ENCODE measurements around the gene CHD6. TPM values are rescaled to one million over a fixed set of nuclear protein-coding genes. Genes with fewer than 3 reads are reported as not detected.

Gene CHD6
- total RNA-seq, 2 experiments from 2014 or later: 19.4 to 20.3 TPM

GRCh38 chr20:41592516-41593216 lies 25.5 kb downstream of the CHD6 start:
- POLR2A ChIA-PET: no interaction called here
- CTCF ChIA-PET: no interaction called here

DNA sequence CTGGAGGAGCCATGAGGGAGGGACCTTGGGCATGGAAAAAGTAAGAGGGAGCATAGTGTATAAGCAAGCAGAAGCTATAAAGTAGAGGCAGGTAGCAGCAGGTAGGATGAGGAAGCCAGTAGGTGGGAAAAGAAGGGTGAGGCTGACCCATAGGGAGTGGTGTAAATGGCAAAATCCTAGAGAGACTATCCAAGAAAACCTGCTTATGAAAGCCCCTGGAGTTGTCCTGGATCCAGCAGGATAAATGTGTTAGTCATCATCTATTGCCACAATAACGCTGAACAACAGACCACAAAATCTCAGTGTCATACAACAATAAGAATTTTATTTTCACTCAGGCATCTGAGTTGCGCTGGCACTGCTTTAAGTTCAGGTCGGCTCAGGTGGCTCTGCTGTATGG lies 30.2 kb downstream of the CHD6 start:
- ChIA-PET CTCF (no interaction called here), POLR2A (no interaction called here)

DNA sequence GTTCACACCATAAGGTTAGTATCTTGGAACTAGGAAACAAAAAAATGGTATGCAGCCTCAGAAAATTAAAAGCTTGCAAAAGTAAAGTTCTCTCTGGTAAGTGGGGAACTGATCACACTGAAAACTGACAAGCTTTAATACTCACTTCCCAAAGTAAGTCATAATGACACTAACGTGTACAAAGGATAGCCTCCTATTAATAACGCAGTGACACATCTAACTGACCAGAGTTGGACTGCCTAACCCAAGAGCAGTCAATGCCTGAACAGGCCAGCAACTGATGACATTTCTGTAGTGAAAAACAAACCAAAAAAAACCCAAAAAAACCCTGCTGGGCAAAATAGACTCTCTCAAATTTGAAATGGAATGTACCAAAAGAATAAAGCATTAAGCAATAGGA lies 30.7 kb downstream of the CHD6 start:
- CTCF ChIA-PET: no interaction called here
- POLR2A ChIA-PET: no interaction called here

GRCh38 chr20:41586772-41587171 lies 31.4 kb downstream of the CHD6 start:
- ChIA-PET CTCF (no interaction called here), POLR2A (no interaction called here)

- ChIA-PET POLR2A (no interaction called here), CTCF (interaction anchor here (0.7 kb wide), 1 partner anchor 92 kb away, joined by 4 read pairs; no protein-coding TSS in a partner anchor)
Measured at GRCh38 chr20:41580350-41580749, 37.8 kb downstream of the CHD6 start.

- ChIA-PET CTCF (no interaction called here), POLR2A (no interaction called here)
Measured at GRCh38 chr20:41577129-41578009, 40.8 kb downstream of the CHD6 start.

- POLR2A ChIA-PET: no interaction called here
- CTCF ChIA-PET: no interaction called here
Measured at GRCh38 chr20:41575412-41575811, 42.8 kb downstream of the CHD6 start.

DNA sequence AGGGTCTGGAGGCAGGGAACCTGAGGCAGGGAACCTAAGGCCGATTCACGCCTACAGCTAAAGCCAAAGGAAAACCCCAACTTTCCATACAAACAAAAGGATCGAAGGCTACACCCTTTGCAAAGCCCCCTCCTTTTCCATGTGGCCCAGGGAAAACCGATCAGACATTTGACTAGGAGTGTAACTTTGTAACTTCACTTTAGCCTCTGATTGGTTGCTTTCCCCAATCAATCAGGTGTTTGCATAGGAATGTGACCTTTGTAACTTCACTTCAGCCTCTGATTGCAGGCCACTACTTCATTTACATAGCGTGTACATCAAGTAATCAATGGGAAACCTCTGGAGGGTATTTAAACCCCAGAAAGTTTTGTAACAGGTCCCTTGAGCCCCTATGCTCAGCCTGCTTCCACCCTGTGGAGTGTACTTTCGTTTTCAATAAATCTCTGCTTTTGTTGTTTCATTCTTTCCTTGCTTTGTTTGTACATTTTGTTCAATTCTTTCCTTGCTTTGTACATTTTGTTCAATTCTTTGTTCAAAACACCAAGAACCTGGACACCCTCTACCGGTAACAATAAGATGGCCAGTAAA lies 43.3 kb downstream of the CHD6 start:
- CTCF ChIA-PET: no interaction called here
- POLR2A ChIA-PET: no interaction called here

GRCh38 chr20:41573955-41574354 lies 44.2 kb downstream of the CHD6 start:
- POLR2A ChIA-PET: no interaction called here
- CTCF ChIA-PET: no interaction called here

GRCh38 chr20:41572010-41572572 lies 46.1 kb downstream of the CHD6 start:
- ChIA-PET POLR2A (interaction anchor here (0.6 kb wide), 1 partner anchor 38 kb away, joined by 10 read pairs; no protein-coding TSS in a partner anchor), CTCF (interaction anchor here (0.6 kb wide), 1 partner anchor 186 kb away, joined by 3 read pairs; no protein-coding TSS in a partner anchor)

DNA sequence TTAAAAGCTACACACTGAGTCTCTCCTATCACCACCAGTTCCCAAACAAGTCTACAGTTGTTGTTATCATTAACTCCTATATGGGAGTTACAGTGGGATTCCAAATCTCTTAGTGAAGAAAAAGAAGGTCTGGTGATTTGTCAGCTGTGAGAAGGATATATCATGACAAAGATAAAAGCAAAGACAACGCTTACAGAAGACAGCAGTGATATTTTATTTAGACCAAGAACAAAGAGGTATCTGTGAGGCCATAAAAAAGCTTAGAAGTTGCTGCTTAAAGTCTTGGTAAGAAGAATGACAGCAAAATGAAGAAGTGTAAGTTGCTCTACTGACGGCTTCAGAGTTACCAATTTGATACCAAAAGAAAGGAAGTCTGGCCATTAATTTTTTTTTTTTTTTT lies 47.2 kb downstream of the CHD6 start:
- ChIA-PET CTCF (no interaction called here), POLR2A (no interaction called here)

DNA sequence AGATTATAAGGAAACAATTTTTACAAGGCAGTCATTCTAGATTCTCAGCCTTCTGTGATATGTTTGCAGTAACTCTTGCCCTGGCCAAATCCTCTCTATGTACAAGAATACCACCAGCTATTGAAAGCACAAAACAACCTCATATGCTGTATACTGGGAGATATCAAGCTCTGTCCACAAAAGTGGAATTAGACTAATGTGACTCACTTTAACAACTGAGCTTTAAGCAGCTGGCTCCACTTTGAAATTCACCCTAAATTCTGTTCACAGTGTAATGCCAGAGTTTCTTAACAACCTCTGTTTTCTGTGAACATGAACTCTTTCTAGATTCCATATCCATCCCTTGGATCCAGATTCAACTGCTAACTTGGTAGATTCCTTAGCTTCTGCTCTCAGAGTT lies 47.6 kb downstream of the CHD6 start:
- ChIA-PET CTCF (no interaction called here), POLR2A (no interaction called here)

DNA sequence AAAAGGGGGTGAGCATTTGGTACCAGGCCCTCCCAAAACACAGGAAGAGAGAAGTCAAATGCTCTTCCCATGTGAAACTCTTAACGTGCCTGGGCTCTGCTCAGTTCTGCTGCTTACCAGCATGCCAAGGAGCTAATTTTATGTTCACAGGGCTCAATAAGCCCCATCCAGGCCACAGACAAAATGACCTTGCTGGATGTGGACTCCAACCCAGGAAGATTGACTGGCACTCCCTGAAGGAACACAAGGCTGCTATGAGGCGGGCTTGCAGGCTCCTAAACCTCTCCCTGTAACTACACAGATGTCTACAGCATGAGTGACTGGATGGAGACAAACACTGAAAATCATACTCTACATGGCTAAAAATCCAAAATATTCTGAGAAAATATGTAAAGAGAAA lies 50.6 kb downstream of the CHD6 start:
- POLR2A ChIA-PET: no interaction called here

GRCh38 chr20:41566896-41567527 lies 51.2 kb downstream of the CHD6 start:
- CTCF ChIA-PET: no interaction called here

More for the DNA sequence above, 50.6 kb downstream of the CHD6 start:
- CTCF ChIA-PET: no interaction called here

DNA sequence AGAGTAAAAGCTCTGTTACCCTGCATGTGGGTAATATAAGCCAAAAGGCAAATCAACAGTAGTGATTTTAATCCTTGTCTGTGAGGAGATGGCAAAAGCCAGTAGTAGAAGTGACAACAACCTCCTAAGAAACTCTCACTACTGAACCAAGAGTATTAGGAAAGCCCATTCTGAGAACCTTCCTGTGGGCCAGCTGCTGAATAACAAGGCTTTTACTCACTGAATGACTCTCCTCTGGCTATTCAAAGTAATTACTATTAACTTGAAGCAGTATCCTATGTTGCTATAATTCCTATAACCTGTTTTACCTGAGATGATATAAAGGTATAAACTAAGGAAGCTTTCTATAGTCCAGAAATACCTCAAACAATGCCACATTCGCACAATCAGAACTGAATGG lies 55.1 kb downstream of the CHD6 start:
- ChIA-PET POLR2A (no interaction called here), CTCF (interaction anchor here (0.6 kb wide), 1 partner anchor 1766 kb away, joined by 3 read pairs; no protein-coding TSS in a partner anchor)

More at GRCh38 chr20:41566896-41567527, 51.2 kb downstream of the CHD6 start:
- POLR2A ChIA-PET: no interaction called here

DNA sequence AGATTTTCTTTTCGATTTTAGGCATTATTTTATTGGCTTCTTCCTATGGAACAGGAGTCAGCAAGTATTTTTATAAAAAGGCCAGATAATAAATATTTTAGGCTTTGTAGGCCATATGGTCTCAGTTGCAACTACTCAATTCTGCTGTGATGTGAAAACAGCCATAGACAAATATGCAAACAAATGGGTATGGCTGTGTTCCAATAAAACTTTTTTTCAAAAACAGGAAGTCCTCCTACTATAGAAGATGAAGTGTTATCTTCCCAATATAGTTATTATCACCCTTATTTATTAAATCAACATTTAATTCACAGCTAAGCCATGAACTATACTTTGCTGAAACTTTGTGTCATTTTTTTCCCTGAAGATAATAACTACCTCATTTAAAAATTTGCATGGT lies 57.2 kb downstream of the CHD6 start:
- CTCF ChIA-PET: no interaction called here

GRCh38 chr20:41559658-41560057 lies 58.5 kb downstream of the CHD6 start:
- ChIA-PET POLR2A (no interaction called here), CTCF (no interaction called here)

More for the DNA sequence above, 57.2 kb downstream of the CHD6 start:
- POLR2A ChIA-PET: no interaction called here

DNA sequence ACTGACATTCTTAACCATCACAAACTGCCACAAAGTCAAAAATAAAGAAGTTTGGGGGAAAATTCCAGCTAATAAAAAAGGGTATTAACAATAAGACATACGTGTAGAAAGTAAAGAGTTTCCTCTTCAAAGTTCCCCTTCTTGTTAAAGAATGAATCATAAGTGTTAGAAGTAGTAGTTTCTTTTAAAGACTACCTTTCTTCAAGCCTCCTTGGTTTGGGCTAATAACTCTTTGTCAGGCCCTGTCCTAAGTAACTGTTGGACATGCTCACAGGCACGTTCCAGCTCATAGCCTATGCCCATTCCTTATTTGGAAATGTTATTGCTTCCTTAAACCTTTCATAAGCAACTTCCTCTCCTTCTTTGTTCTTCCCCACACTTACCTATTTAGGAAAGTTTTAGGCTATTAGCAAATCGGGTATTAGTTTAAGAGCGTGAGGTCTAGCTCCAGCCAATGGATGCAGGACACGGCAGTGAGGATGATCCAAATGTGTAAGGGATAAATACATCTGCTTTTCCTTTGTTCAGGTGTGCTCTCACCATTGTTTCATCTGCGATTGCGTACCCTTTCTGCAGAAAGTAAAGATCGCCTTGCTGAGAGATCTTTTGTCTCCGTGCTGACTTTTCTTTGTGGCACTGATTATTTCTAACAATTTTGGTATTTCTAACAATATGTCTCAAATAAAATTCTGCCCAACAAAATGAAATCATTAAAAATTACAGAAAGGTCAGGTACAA lies 64.9 kb downstream of the CHD6 start:
- ChIA-PET CTCF (no interaction called here), POLR2A (no interaction called here)

DNA sequence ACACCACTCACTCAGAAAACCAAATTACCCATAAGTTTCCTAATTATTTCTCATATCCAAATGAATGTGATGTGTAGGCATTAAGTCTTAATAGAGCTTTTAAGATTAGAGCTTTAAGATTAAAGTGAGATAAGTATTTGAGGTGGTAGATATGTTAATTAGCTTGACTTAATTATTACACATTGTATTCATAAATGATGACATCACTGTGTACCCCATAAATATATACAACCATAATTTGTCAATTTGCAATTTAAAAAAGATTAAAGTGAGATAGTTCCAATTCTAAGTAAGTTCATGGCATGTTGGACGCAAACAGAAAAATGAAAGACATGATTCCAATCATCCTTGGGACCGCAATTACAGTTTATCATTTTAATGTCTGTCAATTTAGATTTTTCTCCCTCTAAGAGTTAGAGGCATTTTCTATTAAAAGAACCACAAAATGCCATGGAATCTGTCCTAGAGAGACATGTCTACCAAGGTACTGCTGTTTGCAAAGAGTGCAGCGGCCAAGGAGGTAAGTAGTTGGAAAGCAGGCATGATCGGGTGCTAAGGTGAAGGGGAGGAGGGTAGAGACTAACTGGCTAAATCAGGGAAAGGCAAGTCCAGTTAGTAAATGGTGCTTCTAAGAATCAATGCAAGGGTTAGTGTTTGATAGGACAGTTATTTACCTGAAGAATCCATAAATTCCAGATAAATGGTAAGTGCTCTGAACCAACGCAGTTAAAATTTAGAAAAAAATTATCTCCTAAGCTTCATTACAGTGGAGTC lies 65.7 kb downstream of the CHD6 start:
- ChIA-PET CTCF (no interaction called here), POLR2A (no interaction called here)

Data from activated CD8-positive, alpha-beta memory T cell treated with anti-CD3 and anti-CD28 coated beads for 36 hours (primary cell).